H1 (cell line): Measurements from ENCODE around the gene PATJ. TPM values are rescaled to one million over a fixed set of nuclear protein-coding genes. Genes with fewer than 3 reads are reported as not detected.
"Not testable (repeated sequence)": the region's sequence is repeated elsewhere in the genome, so short reads cannot be mapped to it uniquely, and the experiment has no call there.

Source experiments
- CTCF ChIA-PET: fragments of 300-600 bp; sonication (Branson Sonifier 250); formaldehyde crosslinking; loops from one replicate; lab custom pipeline; 2021; ENCODE audit not compliant: partially characterized antibody; lab: Charles Lee
- POLR2A ChIA-PET: fragments of 300-600 bp; sonication (Branson Sonifier 250); formaldehyde crosslinking; loops from one replicate; lab custom pipeline; 2021; ENCODE audit warnings: inconsistent platforms; ENCODE audit not compliant: partially characterized antibody; lab: Charles Lee
- DNase-seq, 2 experiments: peaks; one replicate each; pipeline versions ENCODE4 v3.0.0 to v3.0.0-alpha.2; 2010 to 2022; ENCODE audit warnings: low spot score in 2 of 2, low read depth in 1 of 2, mixed read lengths in 1 of 2
- FAIRE-seq: peaks from 2 replicates; lab custom pipeline; 2011; peaks lifted over from hg19 to GRCh38; lab: Jason Lieb, UNC
- H2AFZ ChIP-seq: 2 replicates; pipeline ENCODE4 v1.8.1; 2012; ENCODE audit warnings: low read length, inconsistent platforms
- H2AK5ac ChIP-seq: 2 replicates; pipeline ENCODE4 v1.6.1; 2013; ENCODE audit warnings: low read depth, low read length
- H2BK120ac ChIP-seq: replicated peaks from 2 replicates; pipeline ENCODE3; 2013; ENCODE audit warnings: low read depth, low read length, inconsistent platforms
- H2BK12ac ChIP-seq: 2 replicates; pipeline ENCODE4 v1.6.1; 2013; ENCODE audit warnings: low read depth, low read length
- H2BK15ac ChIP-seq: 2 replicates; pipeline ENCODE4 v1.6.1; 2013; ENCODE audit warnings: low read length
- H2BK20ac ChIP-seq: 2 replicates; pipeline ENCODE4 v1.6.1; 2013; ENCODE audit warnings: low read length
- H2BK5ac ChIP-seq: 2 replicates; pipeline ENCODE4 v1.6.1; 2013; ENCODE audit warnings: low read depth, low read length
- H3K14ac ChIP-seq: 2 replicates; pipeline ENCODE4 v1.6.1; 2013; ENCODE audit warnings: inconsistent platforms; ENCODE audit not compliant: insufficient read length
- H3K18ac ChIP-seq: 2 replicates; pipeline ENCODE4 v1.6.1; 2013; ENCODE audit warnings: low read length; ENCODE audit errors: extremely low read depth
- H3K23ac ChIP-seq: 2 replicates; pipeline ENCODE4 v1.6.1; 2013; ENCODE audit warnings: inconsistent platforms; ENCODE audit not compliant: insufficient read length
- H3K23me2 ChIP-seq: 2 replicates; pipeline ENCODE4 v1.6.1; 2013; ENCODE audit warnings: low read depth, low read length
- H3K27ac ChIP-seq: 2 replicates; pipeline ENCODE4 v1.6.1; 2011; ENCODE audit warnings: low read depth, low read length, inconsistent platforms
- H3K27me3 ChIP-seq, 4 experiments: replicated peaks in 1 of 4; 1 replicate in 1 of 4; 2 replicates in 3 of 4; pipeline versions ENCODE4 v1.6.1 to v1.8.1; 2011 to 2013; ENCODE audit warnings: low read length in 3 of 4, mild to moderate bottlenecking in 3 of 4, inconsistent platforms in 2 of 4, mixed read lengths in 2 of 4, moderate library complexity in 1 of 4; ENCODE audit not compliant: control insufficient read depth in 3 of 4, insufficient read depth in 3 of 4; ENCODE audit errors: extremely low read depth in 1 of 4
- H3K36me3 ChIP-seq, 4 experiments: 2 replicates each; pipeline versions ENCODE4 v1.6.1 to v1.8.1; 2011 to 2013; ENCODE audit warnings: mild to moderate bottlenecking in 4 of 4, low read length in 3 of 4, moderate library complexity in 2 of 4, control low read depth in 1 of 4, inconsistent platforms in 1 of 4; ENCODE audit not compliant: insufficient read depth in 4 of 4, control insufficient read depth in 2 of 4
- H3K4ac ChIP-seq: replicated peaks from 2 replicates; pipeline ENCODE3; 2013; ENCODE audit warnings: low read length, low read depth, mixed read lengths, inconsistent platforms; ENCODE audit not compliant: insufficient read length
- H3K4me1 ChIP-seq, 4 experiments: replicated peaks in 1 of 4; 1 replicate in 1 of 4; 2 replicates in 3 of 4; pipeline versions ENCODE4 v1.6.1 to v1.8.1; 2011 to 2013; ENCODE audit warnings: low read length in 3 of 4, inconsistent platforms in 2 of 4, mixed read lengths in 1 of 4; ENCODE audit not compliant: insufficient read depth in 4 of 4, control insufficient read depth in 3 of 4
- H3K4me2 ChIP-seq, 2 experiments: 2 replicates each; pipeline versions ENCODE4 v1.6.1 to v1.8.1; 2011 to 2013; ENCODE audit warnings: low read depth in 2 of 2, low read length in 2 of 2, control low read depth in 1 of 2, inconsistent platforms in 1 of 2, mild to moderate bottlenecking in 1 of 2; ENCODE audit not compliant: insufficient read depth in 1 of 2
- H3K4me3 ChIP-seq, 4 experiments: fragments of 200-600, 300-600 bp in 1 of 4; sonication (generic), shearing (Covaris generic), sonication (Bioruptor Twin) in 1 of 4; 2 replicates each; pipeline versions ENCODE4 v1.5.1 to v1.8.1; 2011 to 2016; ENCODE audit warnings: low read length in 4 of 4, low read depth in 3 of 4, control low read depth in 2 of 4, inconsistent platforms in 2 of 4, mild to moderate bottlenecking in 2 of 4, mixed read lengths in 1 of 4, moderate library complexity in 1 of 4; ENCODE audit not compliant: insufficient read depth in 2 of 4; ENCODE audit errors: extremely low read depth in 1 of 4
- H3K56ac ChIP-seq: replicated peaks from 2 replicates; pipeline ENCODE3; 2013; ENCODE audit warnings: low read depth, mild to moderate bottlenecking, mixed read lengths, low read length, inconsistent platforms; ENCODE audit not compliant: insufficient read length
- H3K79me1 ChIP-seq: 2 replicates; pipeline ENCODE4 v1.6.1; 2013; ENCODE audit warnings: low read depth, low read length, control low read depth
- H3K79me2 ChIP-seq, 2 experiments: 2 replicates each; pipeline versions ENCODE4 v1.6.1 to v1.8.1; 2012 to 2013; ENCODE audit warnings: low read length in 2 of 2, mild to moderate bottlenecking in 2 of 2, inconsistent platforms in 1 of 2; ENCODE audit not compliant: insufficient read depth in 2 of 2, control insufficient read depth in 1 of 2
- H3K9ac ChIP-seq, 4 experiments: replicated peaks in 1 of 4; 1 replicate in 1 of 4; 2 replicates in 3 of 4; pipeline versions ENCODE4 v1.6.1 to v1.8.1; 2011 to 2013; ENCODE audit warnings: low read depth in 3 of 4, low read length in 3 of 4, control low read depth in 2 of 4, mild to moderate bottlenecking in 2 of 4, moderate library complexity in 2 of 4, inconsistent platforms in 1 of 4; ENCODE audit errors: extremely low read depth in 1 of 4
- H3K9me3 ChIP-seq, 2 experiments: 2 replicates each; pipeline versions ENCODE4 v1.6.1 to v1.8.1; 2012 to 2013; ENCODE audit warnings: mild to moderate bottlenecking in 2 of 2, moderate library complexity in 2 of 2, control low read depth in 1 of 2, inconsistent platforms in 1 of 2, low read depth in 1 of 2, low read length in 1 of 2, mixed read lengths in 1 of 2; ENCODE audit not compliant: insufficient read depth in 2 of 2
- H4K20me1 ChIP-seq, 2 experiments: replicated peaks in 1 of 2; 2 replicates each; pipeline versions ENCODE3 to v1.8.1; 2011 to 2013; ENCODE audit warnings: inconsistent platforms in 2 of 2, low read length in 2 of 2, mild to moderate bottlenecking in 1 of 2; ENCODE audit not compliant: insufficient read depth in 2 of 2, control insufficient read depth in 1 of 2
- H4K5ac ChIP-seq: 2 replicates; pipeline ENCODE4 v1.6.1; 2013; ENCODE audit warnings: low read length, low read depth, mixed read lengths, inconsistent platforms; ENCODE audit not compliant: insufficient read length
- H4K8ac ChIP-seq: 2 replicates; pipeline ENCODE4 v1.8.0; 2013; ENCODE audit warnings: mild to moderate bottlenecking, moderate library complexity, low read length, inconsistent platforms; ENCODE audit not compliant: insufficient read depth; ENCODE audit errors: extremely low read depth
- H4K91ac ChIP-seq: replicated peaks from 2 replicates; pipeline ENCODE3; 2013; ENCODE audit warnings: low read length, mixed read lengths, inconsistent platforms; ENCODE audit not compliant: insufficient read length
- BACH1 ChIP-seq: IDR thresholded peaks from 2 replicates; pipeline ENCODE4 v1.6.1; 2012; ENCODE audit warnings: low read length, improper control_type of control experiment
- E2F6 ChIP-seq: IDR thresholded peaks from 2 replicates; pipeline ENCODE4 v1.6.1; 2012; ENCODE audit warnings: inconsistent platforms
- FOSL1 ChIP-seq: IDR thresholded peaks from 2 replicates; pipeline ENCODE4 v1.6.1; 2011; ENCODE audit warnings: mild to moderate bottlenecking, low read depth, low read length, moderate library complexity; ENCODE audit not compliant: insufficient read depth
- TAF7 ChIP-seq: optimal IDR thresholded peaks from 2 replicates; pipeline ENCODE3; 2011; ENCODE audit warnings: low read depth, mild to moderate bottlenecking, inconsistent platforms, low read length, moderate library complexity, borderline replicate concordance
- WGBS, 2 experiments: shearing (Covaris generic) in 1 of 2; methylation state at CpG; one replicate each; pipeline versions ENCODE4 v1.1.6 to v1.1.7; 2013 to 2015; ENCODE audit warnings: low lambda C conversion rate in 2 of 2, mixed read lengths in 2 of 2, inconsistent platforms in 1 of 2, low coverage in 1 of 2, missing lambda C conversion rate in 1 of 2; ENCODE audit not compliant: insufficient replicate concordance in 2 of 2, insufficient coverage in 1 of 2, insufficient read length in 1 of 2; ENCODE audit errors: extremely low coverage in 1 of 2, missing lambda C conversion rate in 1 of 2; 5-methylcytosine and 5-hydroxymethylcytosine counted together
- polyA plus RNA-seq, 7 experiments: library from polyadenylated mRNA; depleted of rRNA in 3 of 7; stranded (reverse) in 5 of 7; unstranded in 2 of 7; fragments of >200 nt in 5 of 7; fragments of 200-250 nt in 2 of 7; gene quantifications; 1 replicate in 5 of 7; 2 replicates in 1 of 7; 4 replicates in 1 of 7; pipeline versions ENCODE4 v1.2.1 to v1.2.3, GENCODE V29; 2011 to 2013; ENCODE audit warnings: missing spikeins in 2 of 7, mixed read lengths in 2 of 7
- total RNA-seq: library from RNA; stranded (reverse); fragmentation: NEBNext Ultra II Directional; extraction: Animal tissue kit (Norgen Biotek cat#: 25700); gene quantifications from 2 replicates; pipeline ENCODE4 v1.2.1, GENCODE V29; 2021

PATJ gene
- total and polyA plus RNA-seq, 2 of the 8 experiments (the other 6 are each of a cell fraction or from before 2014, with no cell fraction given) = 8.2 to 55.6 TPM

GRCh38 chr1:61836649-61837048 is 94.4 kb downstream of the PATJ start (continued):
- TF ChIP-seq E2F6 (no peak), TAF7 (no peak), BACH1 (no peak), FOSL1 (no peak)

- CTCF ChIA-PET = interaction anchor here (0.6 to 1.1 kb wide), 4 partner anchors 53 to 1149 kb away, joined by 3 to 4 read pairs (median 3); no protein-coding TSS in a partner anchor
- H3K4me2 ChIP-seq, H2AK5ac ChIP-seq, H3K9ac ChIP-seq, H4K20me1 ChIP-seq, DNase-seq, H3K27me3 ChIP-seq, H2BK20ac ChIP-seq, H3K79me2 ChIP-seq, H3K27ac ChIP-seq, H3K23ac ChIP-seq, H3K18ac ChIP-seq, H3K4ac ChIP-seq, H4K5ac ChIP-seq, POLR2A ChIA-PET, H3K4me3 ChIP-seq, H3K23me2 ChIP-seq, FAIRE-seq, H3K9me3 ChIP-seq, H2BK120ac ChIP-seq, H2BK12ac ChIP-seq, H2BK5ac ChIP-seq, H3K36me3 ChIP-seq, H4K91ac ChIP-seq, H3K4me1 ChIP-seq, H3K56ac ChIP-seq, H3K14ac ChIP-seq, H2AFZ ChIP-seq, H4K8ac ChIP-seq, H3K79me1 ChIP-seq, H2BK15ac ChIP-seq: not testable (repeated sequence)
- WGBS, 2 experiments = 91% methylated on average over 6 of the region's 6 CpGs; no CpG with 5 or more reads in 1 of the 2 experiments
Observed at GRCh38 chr1:61837607-61838006, 95.3 kb downstream of the PATJ start.
